ENCODE data around the gene ETV6.

Gene ETV6

GRCh38 chr12:11815397-11815796 lies 165.9 kb downstream of the ETV6 start:
- no peak for TF ChIP-seq CTCF (IDR thresholded peaks at IDR 0.05)

GRCh38 chr12:11819643-11820042 lies 170.2 kb downstream of the ETV6 start:
- TF ChIP-seq CTCF (IDR thresholded peaks at IDR 0.05) = no peak

- TF ChIP-seq CTCF (IDR thresholded peaks at IDR 0.05) = no peak
Measured at GRCh38 chr12:11820476-11820875, 171.0 kb downstream of the ETV6 start.

GRCh38 chr12:11821386-11822080 lies 172.1 kb downstream of the ETV6 start:
- TF ChIP-seq CTCF (IDR thresholded peaks at IDR 0.05) = no peak

GRCh38 chr12:11822081-11822834 lies 172.8 kb downstream of the ETV6 start:
- no peak for TF ChIP-seq CTCF (IDR thresholded peaks at IDR 0.05)

GRCh38 chr12:11823043-11823442 lies 173.6 kb downstream of the ETV6 start:
- TF ChIP-seq CTCF (IDR thresholded peaks at IDR 0.05) = no peak

- no peak for TF ChIP-seq CTCF (IDR thresholded peaks at IDR 0.05)
Measured at GRCh38 chr12:11823593-11823992, 174.1 kb downstream of the ETV6 start.
